MG63 (cell line): ENCODE results near the gene CDC26. TPM values are rescaled to one million over a fixed set of nuclear protein-coding genes. Genes with fewer than 3 reads are reported as not detected.

Experiments used
- DNase-seq: peaks from one replicate; pipeline ENCODE4 v3.0.0-alpha.2; 2020
- H3K27me3 ChIP-seq: fragments of 250-450 bp; sonication (Bioruptor Pico); 2 replicates; pipeline ENCODE4 v1.5.1; 2020; ENCODE audit warnings: mild to moderate bottlenecking, moderate library complexity
- H3K36me3 ChIP-seq: fragments of 250-450 bp; sonication (Bioruptor Pico); 2 replicates; pipeline ENCODE4 v1.5.1; 2020; ENCODE audit warnings: mild to moderate bottlenecking, moderate library complexity
- H3K4me3 ChIP-seq: fragments of 250-450 bp; sonication (Bioruptor Pico); 2 replicates; pipeline ENCODE4 v1.5.1; 2020; ENCODE audit warnings: mild to moderate bottlenecking, moderate library complexity
- H3K9me3 ChIP-seq: fragments of 250-450 bp; sonication (Bioruptor Pico); 2 replicates; pipeline ENCODE4 v1.5.1; 2020; ENCODE audit warnings: mild to moderate bottlenecking, moderate library complexity
- total RNA-seq: library from RNA; depleted of rRNA; stranded (reverse); fragments of >200 nt; shearing (Covaris generic); gene quantifications from 2 replicates; pipeline ENCODE4 v1.2.3, GENCODE V29; 2014; ENCODE audit warnings: low replicate concordance; rRNA removed

The CDC26 gene
- 38.9 and 67.6 TPM in 2 replicates for total RNA-seq

DNA sequence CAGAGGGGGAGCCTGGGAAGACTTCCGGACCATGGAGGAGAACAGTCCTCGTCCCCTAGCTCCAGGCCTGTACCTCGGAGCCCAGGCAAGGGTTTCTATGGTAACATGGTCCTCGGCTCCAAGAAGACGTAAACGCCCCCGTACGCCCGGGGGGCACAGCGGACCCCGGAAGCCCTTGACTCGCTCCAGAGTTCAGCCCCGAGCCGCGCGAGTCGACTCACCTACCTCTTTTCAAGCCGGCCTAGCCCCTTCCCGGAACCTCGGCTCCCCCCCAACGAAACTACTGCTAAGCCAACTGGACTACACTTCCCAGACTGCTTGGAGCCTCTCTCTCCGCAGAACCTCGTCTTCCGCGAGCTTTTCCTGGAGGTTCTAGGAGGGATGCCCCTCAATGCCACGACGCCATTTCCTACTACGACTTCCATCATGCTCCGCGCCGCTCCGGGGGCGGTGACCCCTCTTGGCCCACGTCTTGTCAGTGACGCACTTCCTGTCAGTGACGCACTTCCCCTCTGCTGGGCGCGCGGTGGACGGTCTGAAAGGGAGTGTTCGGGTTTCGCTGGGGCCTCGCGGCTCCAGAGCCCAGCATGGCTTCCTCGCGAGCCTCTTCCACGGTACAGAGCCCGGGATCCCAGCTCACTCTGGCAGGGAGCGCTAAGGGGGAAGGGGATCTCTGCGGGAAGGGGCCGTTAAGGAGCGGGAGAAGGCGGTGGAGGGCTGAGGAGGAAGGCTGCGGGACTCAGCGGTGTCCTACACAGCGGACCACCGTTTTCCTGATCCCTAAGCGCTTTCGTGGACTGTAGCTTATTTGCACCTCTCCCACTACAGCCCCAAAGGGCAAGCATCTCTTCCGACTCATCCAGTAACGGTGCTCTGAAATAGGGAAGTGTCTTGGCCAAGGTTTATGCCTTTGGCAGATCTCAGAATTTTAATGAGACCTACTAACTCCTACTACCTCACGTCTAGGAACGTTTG lies at the start of gene CDC26, which contains the start of gene PRPF4:
Gene CDC26, minus strand, starts transcription at position 416 of the 975 bp plus-strand sequence. CDS start 3,065 bp downstream, outside the sequence.
Gene PRPF4, plus strand, starts transcription at position 502 of the 975 bp plus-strand sequence. Its CDS starts 86 bp downstream, at position 588.
- no peaks in the 10 kb centered on the region for H3K27me3 ChIP-seq
- peak; percentile 95 for DNase-seq
- peaks cover 73% of the 10 kb centered on the region for H3K36me3 ChIP-seq
- H3K4me3 ChIP-seq = peak within 1 kb of the TSS; percentile 94
- no peaks in the 10 kb centered on the region for H3K9me3 ChIP-seq

DNA sequence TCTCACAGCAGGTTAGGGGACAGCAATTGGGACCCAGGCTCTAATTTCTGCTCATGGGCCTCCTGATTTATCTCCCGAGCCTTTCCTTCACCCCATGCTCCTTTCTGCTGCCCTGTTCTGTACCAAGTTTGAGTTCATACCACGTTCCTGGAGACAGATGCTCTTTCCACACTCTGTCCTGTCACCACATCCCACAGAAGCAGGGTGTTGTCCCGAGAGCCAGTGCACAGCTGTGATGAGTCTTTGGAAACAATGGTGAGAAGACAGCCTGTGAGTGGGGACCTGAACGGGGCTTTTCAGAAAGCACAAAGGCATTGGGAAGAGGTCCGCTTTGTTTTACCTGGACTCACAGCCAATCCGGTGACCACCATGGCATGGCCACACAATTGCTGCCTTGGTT lies 47.3 kb upstream of the CDC26 start:
- no peaks in the 10 kb centered on the region for H3K9me3 ChIP-seq
- H3K4me3 ChIP-seq = no peak overlapping the region
- H3K27me3 ChIP-seq = no peaks in the 10 kb centered on the region
- no peak for DNase-seq
- no peaks in the 10 kb centered on the region for H3K36me3 ChIP-seq

DNA sequence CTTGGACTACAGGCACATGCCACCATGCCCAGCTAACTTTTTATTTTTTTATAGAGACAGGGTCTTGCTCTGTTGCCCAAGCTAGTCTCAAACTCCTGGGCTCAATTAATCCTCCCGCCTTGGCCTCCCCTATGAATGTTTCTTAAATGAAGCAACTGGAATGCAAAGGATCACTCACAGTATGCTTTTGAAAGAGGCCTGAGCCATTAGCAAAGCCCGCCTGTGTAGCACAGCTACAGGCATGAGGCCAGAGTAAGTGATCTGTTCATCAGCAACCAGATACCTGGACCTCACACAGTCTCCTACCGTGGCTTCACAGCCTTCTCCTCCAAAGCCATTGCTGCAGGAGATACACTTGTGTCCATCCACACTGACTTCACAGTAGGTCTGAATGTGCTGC lies 44.7 kb upstream of the CDC26 start:
- Histone ChIP-seq H3K9me3 (no peaks in the 10 kb centered on the region), H3K36me3 (no peaks in the 10 kb centered on the region), H3K27me3 (no peaks in the 10 kb centered on the region), H3K4me3 (no peak overlapping the region)
- DNase-seq = no peak

DNA sequence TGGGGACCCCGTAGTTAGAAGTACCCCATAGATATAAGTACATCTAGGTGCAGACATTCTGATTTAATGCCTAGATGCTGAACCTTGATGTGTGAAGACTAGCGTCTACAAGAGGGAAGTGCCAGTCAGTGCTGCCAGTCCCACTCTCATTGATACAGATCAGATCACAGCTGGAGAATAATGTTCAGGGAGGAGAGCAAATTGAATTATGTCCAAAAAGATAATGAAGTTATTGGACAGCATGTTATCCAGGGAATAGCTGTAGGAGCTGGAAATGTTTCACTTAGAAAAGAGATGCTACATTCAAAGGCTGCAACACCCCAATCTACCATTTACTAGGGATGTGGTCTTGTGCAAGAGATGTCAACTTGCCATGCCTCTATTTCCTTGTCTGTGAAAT lies 43.7 kb upstream of the CDC26 start:
- DNase-seq = no peak
- Histone ChIP-seq H3K9me3 (no peaks in the 10 kb centered on the region), H3K4me3 (no peak overlapping the region), H3K27me3 (no peaks in the 10 kb centered on the region), H3K36me3 (no peaks in the 10 kb centered on the region)

DNA sequence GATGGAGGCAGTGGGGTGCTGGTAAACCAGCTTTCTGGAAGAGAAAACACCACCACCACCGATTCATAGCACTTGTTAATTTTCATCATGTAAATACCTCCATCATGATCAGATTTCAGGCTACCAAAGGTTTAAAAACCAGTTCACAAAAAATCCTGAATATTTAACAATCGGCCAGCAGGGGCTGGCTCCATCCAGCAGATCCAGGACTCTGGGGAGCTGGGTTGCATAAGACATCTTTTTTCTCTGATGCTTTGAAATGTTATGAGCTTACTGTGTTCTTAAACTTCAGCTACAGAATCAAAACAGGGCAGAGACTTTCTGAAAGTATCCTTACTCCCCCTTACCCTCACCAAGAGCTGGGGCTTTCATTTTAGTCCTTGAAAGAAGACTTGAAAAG lies 42.4 kb upstream of the CDC26 start:
- DNase-seq = no peak
- Histone ChIP-seq H3K4me3 (no peak overlapping the region), H3K27me3 (no peaks in the 10 kb centered on the region), H3K9me3 (no peaks in the 10 kb centered on the region), H3K36me3 (no peaks in the 10 kb centered on the region)

DNA sequence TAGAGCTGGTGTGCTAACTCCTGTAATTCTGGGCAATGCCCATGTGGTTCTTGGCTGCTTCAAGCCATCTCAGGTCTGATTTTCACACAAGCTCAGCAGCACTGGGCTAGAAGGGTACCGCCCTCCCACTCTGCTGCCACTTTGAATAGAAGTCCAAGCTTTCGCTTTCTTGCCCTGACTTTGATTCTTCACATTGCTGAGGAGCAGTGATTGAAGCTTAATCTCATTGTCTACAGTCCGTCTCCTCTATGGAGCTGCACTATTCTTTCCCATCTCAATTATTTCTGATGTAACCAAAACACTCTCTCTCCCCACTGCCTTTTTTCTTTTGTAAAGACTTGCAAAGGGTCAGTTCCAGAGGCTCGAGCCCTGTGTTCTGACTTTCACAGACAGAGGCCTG lies 40.7 kb upstream of the CDC26 start:
- Histone ChIP-seq H3K27me3 (no peaks in the 10 kb centered on the region), H3K4me3 (no peak overlapping the region), H3K36me3 (no peaks in the 10 kb centered on the region), H3K9me3 (no peaks in the 10 kb centered on the region)
- DNase-seq = no peak

DNA sequence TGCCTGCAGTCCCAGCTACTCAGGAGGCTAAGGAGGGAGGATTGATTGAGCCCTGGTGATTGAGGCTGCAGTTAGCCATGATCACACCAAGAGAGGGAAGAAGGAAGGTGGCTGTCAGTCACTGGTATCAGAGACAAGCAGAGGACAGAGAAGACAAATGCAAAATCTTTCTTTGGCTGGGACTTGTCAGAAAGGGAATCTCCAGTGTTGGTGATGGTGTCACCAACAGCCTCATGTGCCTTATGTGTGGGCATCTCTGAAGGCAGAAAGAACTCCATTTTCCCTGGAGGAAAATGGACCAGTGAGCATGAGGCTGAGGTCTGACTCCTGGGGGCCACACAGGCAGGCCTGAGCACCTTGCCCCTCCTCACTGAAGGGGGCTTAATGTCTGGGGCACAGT lies 39.9 kb upstream of the CDC26 start:
- Histone ChIP-seq H3K27me3 (no peaks in the 10 kb centered on the region), H3K9me3 (no peaks in the 10 kb centered on the region), H3K36me3 (no peaks in the 10 kb centered on the region), H3K4me3 (no peak overlapping the region)
- DNase-seq = no peak

DNA sequence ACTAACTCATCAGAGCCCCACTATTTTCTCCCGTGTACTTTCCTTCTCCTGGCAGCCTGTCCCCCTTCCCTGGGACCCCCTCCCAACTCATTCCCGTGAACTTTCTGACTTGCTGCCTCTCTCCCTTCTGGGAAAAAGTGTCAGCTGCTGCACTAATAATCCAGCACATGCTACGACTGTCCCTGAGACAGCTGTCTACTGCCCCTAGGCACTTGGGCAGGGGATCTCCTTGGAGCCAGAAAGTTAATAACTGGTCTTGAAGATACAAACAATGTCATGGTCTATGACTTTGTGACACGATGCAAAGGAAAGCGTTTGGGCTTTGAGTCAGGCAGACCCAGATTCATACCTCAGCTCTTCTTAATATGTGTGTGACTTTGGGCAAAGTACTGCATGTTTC lies 37.9 kb upstream of the CDC26 start:
- no peaks in the 10 kb centered on the region for H3K36me3 ChIP-seq
- no peaks in the 10 kb centered on the region for H3K27me3 ChIP-seq
- H3K4me3 ChIP-seq = no peak overlapping the region
- no peak for DNase-seq
- H3K9me3 ChIP-seq = no peaks in the 10 kb centered on the region

DNA sequence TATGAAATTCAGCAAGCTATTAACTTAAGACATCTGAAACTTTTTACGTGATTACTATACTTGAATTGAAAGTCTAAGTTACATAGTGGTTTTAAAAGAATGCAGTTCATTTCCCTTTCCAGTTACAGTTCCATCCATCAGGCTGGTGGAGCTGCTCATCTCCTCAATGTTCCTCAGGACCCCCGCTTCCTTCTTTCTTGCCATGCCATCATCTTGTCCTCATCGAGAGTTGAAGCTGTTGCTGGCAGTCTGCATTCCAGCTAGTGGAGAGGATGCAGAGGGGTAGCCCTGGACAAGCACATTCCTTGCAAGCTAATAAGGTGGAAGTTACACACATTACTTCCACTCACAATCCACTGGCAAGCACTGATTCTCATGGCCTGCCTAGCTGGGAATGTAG lies 36.6 kb upstream of the CDC26 start:
- H3K36me3 ChIP-seq = no peaks in the 10 kb centered on the region
- no peak overlapping the region for H3K4me3 ChIP-seq
- no peaks in the 10 kb centered on the region for H3K27me3 ChIP-seq
- no peak for DNase-seq
- H3K9me3 ChIP-seq = no peaks in the 10 kb centered on the region

DNA sequence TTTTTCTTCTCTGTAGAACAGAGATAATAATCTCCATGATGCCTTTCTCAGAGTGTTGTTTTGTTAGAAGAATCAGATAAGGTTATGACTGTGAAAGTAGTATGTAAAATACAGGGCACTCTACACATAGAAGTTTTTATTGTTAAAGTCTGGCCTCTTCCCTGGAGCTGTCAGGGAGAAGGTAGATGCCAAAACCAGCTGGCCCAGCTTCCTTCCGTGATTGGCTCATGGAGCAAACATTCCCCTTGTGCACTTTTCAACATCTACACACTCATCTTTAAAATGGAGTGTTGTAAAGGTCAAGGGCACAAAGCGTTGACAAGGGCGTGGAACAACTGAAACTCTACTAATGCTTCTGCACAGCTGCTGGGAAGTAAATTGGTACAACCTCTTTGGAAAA lies 35.2 kb upstream of the CDC26 start:
- DNase-seq = no peak
- Histone ChIP-seq H3K4me3 (no peak overlapping the region), H3K27me3 (no peaks in the 10 kb centered on the region), H3K9me3 (no peaks in the 10 kb centered on the region), H3K36me3 (no peaks in the 10 kb centered on the region)

DNA sequence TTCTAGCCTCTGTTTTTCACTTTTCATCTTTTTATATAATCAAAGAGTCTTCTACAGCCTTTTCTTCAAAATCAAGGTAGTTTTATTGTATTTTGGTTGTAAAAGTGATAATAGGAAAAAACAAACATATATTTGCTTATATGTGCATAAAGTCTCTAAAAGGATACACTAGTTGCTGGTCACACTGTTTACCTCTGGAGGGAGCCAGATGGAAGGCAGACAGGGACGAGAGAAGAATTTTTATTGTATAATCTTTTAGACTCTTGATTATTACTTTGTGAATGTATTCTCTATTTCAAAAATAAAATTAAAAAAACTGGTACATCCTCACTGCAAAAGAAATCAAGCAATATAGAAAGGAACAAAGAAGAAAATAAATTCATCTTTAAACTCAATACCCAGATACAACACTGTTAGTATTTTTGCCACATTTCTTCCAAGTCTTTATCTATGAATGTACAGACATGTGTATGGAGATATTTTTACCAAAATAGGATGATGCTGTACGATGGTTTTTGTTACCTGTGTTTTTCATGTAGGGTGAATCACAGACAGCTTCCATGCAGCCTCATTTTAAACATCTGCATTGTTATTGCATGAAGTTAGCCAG lies 33.9 kb upstream of the CDC26 start:
- H3K27me3 ChIP-seq = no peaks in the 10 kb centered on the region
- DNase-seq = no peak

DNA sequence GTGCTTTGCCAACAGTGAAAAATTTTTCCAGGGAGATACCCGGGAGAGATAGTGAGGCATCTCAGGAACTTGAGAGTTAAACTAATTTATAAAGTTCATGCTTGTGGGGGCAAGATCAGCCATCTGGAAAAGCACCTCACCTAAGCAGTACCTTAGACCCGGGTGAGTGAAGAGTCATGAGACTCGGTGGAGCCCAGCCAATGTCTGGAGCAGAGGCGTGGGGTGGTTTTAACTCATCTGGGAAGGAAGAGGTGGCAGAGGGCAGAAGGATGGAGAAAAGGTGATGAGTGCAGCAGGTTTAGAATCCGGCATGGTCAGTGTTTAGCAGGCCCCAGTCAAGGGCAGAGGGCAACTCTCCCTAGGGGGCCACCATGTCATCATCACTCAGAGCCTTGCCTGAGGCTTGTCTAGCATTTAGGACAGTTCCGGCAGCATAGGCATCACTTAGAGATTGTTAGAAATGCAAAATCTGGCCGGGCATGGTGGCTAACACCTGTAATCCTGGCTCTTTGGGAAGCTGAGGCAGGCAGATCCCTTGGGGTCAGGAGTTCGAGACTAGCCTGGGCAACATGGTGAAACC lies 32.1 kb upstream of the CDC26 start:
- Histone ChIP-seq H3K27me3 (no peaks in the 10 kb centered on the region), H3K9me3 (no peaks in the 10 kb centered on the region), H3K36me3 (no peaks in the 10 kb centered on the region), H3K4me3 (no peak overlapping the region)
- DNase-seq = no peak

More for the DNA sequence above, 33.9 kb upstream of the CDC26 start:
- no peak overlapping the region for H3K4me3 ChIP-seq
- H3K9me3 ChIP-seq = no peaks in the 10 kb centered on the region
- H3K36me3 ChIP-seq = no peaks in the 10 kb centered on the region

DNA sequence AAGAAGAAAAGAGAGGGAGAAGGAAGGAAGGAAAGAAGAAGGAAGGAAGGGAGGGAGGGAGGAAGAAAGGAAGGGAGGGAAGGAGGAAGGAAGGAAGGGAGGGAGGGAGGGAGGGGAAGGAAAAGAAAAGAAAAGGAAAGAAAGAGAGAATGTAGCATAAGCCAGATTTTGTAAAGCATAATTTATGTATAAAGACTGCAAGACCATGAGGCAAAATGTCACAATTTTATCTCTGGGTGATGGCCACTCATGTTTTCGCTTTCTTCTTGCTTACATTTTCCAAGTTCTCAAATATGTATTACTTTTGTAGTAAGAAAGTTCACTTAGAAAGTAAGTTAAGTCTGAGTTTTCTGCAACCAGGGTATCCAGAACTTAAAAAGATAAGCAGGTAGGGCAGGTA lies 31.2 kb upstream of the CDC26 start:
- Histone ChIP-seq H3K4me3 (no peak overlapping the region), H3K27me3 (no peaks in the 10 kb centered on the region), H3K36me3 (no peaks in the 10 kb centered on the region), H3K9me3 (no peaks in the 10 kb centered on the region)
- no peak for DNase-seq

DNA sequence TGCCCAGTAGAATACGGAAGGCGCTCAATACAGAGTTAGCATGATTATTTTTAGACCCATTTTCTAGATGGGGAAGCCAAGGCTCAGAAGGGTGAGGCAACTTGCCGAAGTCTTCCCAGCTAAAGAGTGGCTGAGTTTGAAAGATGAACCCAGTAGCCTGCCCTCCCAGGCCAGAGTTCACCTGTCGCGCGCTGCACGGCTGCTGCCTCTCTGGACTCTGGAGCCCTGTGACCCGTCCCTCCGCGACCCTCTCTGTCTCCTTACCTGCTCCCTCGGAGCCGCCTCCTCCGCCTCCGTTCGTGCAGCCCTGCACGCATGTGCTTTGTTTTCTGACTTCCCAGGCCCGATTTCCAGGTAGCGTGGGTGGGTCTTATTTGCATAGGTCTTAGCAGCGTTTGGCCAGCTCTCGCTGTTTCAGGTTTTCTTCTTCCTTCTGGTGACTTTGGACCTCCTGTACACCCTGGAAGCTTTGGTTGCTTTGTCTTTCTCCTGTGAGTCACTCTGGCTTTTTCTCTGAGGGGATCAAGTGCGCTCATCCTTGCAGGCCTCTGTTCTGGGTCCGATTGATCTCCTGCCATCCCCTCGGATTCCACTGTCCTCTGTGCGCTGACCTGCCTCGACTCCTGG lies 27.5 kb upstream of the CDC26 start, which contains the start of gene RNF183:
Gene RNF183, minus strand, starts transcription at position 585 of the 627 bp plus-strand sequence. CDS start 5,192 bp downstream, outside the sequence.
- DNase-seq = no peak
- H3K4me3 ChIP-seq = no peak within 1 kb of the TSS
- H3K27me3 ChIP-seq = no peaks in the 10 kb centered on the region
- no peaks in the 10 kb centered on the region for H3K9me3 ChIP-seq
- H3K36me3 ChIP-seq = no peaks in the 10 kb centered on the region

DNA sequence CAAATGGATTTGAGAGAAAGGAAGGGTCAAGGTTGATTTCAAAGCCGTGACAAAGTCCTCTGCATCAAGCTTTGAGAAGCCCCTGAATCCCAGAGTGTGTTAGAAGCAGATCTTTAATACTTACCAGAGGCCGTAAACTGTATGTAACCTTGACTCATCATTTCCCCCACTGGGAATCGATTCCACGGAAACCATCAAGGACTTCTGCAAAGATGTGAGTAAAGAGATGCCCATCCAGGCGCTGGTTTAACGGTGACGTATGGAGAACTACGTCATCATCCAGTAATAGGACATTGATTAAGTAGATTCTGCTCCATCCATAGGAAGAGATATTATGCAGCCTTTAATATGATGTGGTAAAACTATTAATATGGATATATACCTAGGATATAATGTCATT lies 26.2 kb upstream of the CDC26 start:
- Histone ChIP-seq H3K27me3 (no peaks in the 10 kb centered on the region), H3K4me3 (no peak overlapping the region), H3K9me3 (no peaks in the 10 kb centered on the region), H3K36me3 (no peaks in the 10 kb centered on the region)
- no peak for DNase-seq

DNA sequence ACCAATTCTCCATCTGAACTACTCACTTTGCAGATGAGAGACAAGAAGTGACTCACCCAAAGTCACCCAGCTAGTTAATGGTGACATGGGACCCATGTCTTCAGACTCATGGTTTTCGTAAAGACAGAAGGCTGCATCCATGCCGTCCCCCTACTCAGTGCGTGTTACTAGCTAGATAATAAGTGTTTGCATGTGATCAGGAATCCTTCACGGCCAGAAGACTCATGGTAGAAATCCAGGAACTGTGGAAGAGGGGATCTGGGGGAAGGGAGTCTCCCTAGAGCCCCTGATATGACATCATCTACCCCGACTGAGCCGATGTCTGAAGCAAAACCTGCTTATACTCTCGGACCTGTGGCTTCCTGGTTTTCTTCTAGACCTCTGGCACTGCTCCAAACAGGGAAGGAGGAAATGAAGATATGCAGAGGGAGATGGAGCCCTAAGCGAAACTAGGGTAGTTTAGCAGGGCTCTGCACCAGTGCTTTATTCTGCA lies 24.5 kb upstream of the CDC26 start:
- Histone ChIP-seq H3K9me3 (no peaks in the 10 kb centered on the region), H3K36me3 (no peaks in the 10 kb centered on the region), H3K4me3 (no peak overlapping the region), H3K27me3 (no peaks in the 10 kb centered on the region)
- no peak for DNase-seq
